Panc1 (cell line): ENCODE data around the gene ERCC2. TPM values are rescaled to one million over a fixed set of nuclear protein-coding genes. Genes with fewer than 3 reads are reported as not detected.

Experiments
- ATAC-seq: fragments of 200-7000 bp; cut with Tn5 transposase; 2 replicates; pipeline ENCODE4 v1.9.1; 2020; ENCODE audit warnings: mild to moderate bottlenecking, moderate library complexity
- BruUV-seq: library from RNA; stranded (reverse); fragments of 400-500 nt; replicated peaks from 2 replicates; lab custom pipeline; 2021; lab: Mats Ljungman, UMichigan
- CTCF ChIA-PET: fragments of 300-600 bp; sonication (Branson Sonifier 250); formaldehyde crosslinking; loops from one replicate; lab custom pipeline; 2022; ENCODE audit warnings: antibody characterized with exemption; lab: Charles Lee
- POLR2A ChIA-PET: fragments of 300-600 bp; sonication (Branson Sonifier 250); formaldehyde crosslinking; loops from one replicate; lab custom pipeline; 2022; ENCODE audit warnings: antibody characterized with exemption; lab: Charles Lee
- DNase-seq: peaks from one replicate; pipeline ENCODE4 v3.0.0-alpha.2; 2010; ENCODE audit warnings: low read depth, low spot score
- H3K27ac ChIP-seq: 2 replicates; pipeline ENCODE4 v1.5.1; 2011; ENCODE audit warnings: mild to moderate bottlenecking, low read length, inconsistent platforms
- H3K27me3 ChIP-seq: fragments of 200-500 bp; sonication (Bioruptor generic); 2 replicates; pipeline ENCODE4 v1.6.0; 2014; ENCODE audit warnings: low read length, inconsistent platforms; ENCODE audit not compliant: control insufficient read depth, insufficient read depth
- H3K36me3 ChIP-seq: fragments of 200-500 bp; sonication (Bioruptor generic); 2 replicates; pipeline ENCODE4 v1.5.1; 2014; ENCODE audit warnings: inconsistent platforms, mild to moderate bottlenecking, low read length, moderate library complexity; ENCODE audit not compliant: control insufficient read depth, insufficient read depth
- H3K4me1 ChIP-seq: 2 replicates; pipeline ENCODE4 v1.5.1; 2011; ENCODE audit warnings: inconsistent platforms, mild to moderate bottlenecking, low read length, moderate library complexity; ENCODE audit not compliant: control insufficient read depth, insufficient read depth
- H3K4me3 ChIP-seq, 2 experiments: 2 replicates each; pipeline ENCODE4 v1.5.1; 2011 to 2012; ENCODE audit warnings: low read depth in 2 of 2, low read length in 2 of 2, mild to moderate bottlenecking in 2 of 2, inconsistent platforms in 1 of 2, moderate library complexity in 1 of 2
- H3K9me3 ChIP-seq: fragments of 200-500 bp; sonication (Bioruptor generic); 2 replicates; pipeline ENCODE4 v1.5.1; 2014; ENCODE audit warnings: low read depth, mild to moderate bottlenecking, inconsistent platforms, low read length, moderate library complexity; ENCODE audit not compliant: control insufficient read depth, insufficient read depth
- POLR2AphosphoS5 ChIP-seq: IDR thresholded peaks from 2 replicates; pipeline ENCODE4 v1.6.1; 2012; ENCODE audit warnings: mild to moderate bottlenecking, low read depth, low read length, moderate library complexity
- SIN3A ChIP-seq: IDR thresholded peaks from 2 replicates; pipeline ENCODE4 v1.6.1; 2012; ENCODE audit warnings: low read depth, mild to moderate bottlenecking, low read length, moderate library complexity, borderline replicate concordance; ENCODE audit not compliant: insufficient read depth
- TCF7L2 ChIP-seq: IDR thresholded peaks from 2 replicates; pipeline ENCODE4 v1.6.1; 2011; ENCODE audit warnings: mild to moderate bottlenecking, low read depth, low read length, inconsistent platforms
- in situ Hi-C: cut with HindIII; loops from 2 replicates; pipeline ENCODE4 v1.10.0; 2016; ENCODE audit warnings: low sequenced_read_pairs, low pct_unique_long_range_greater_than_20kb
- intact Hi-C: fragments of 100-400 bp; cut with micrococcal nuclease; formaldehyde crosslinking; loops from one replicate; pipeline ENCODE4 v1.10.0; 2022; ENCODE audit not compliant: unreplicated experiment
- total RNA-seq: library from RNA; stranded (reverse); gene quantifications from one replicate; pipeline ENCODE4 v1.2.1, GENCODE V29; 2021; ENCODE audit not compliant: unreplicated experiment
- TF ChIP-seq, protein P1 (sequence below): fragments of 450-650 bp; IDR thresholded peaks from 2 replicates; pipeline ENCODE4 v1.5.1; 2017; ENCODE audit warnings: mild to moderate bottlenecking
- TF ChIP-seq, protein P2 (sequence below), 2 experiments: IDR thresholded peaks; 2 replicates each; pipeline ENCODE4 v1.6.1; 2011 to 2012; ENCODE audit warnings: low read depth in 2 of 2, control low read depth in 1 of 2, low read length in 1 of 2, mild to moderate bottlenecking in 1 of 2, moderate library complexity in 1 of 2; ENCODE audit not compliant: insufficient read depth in 1 of 2

Gene ERCC2
- total RNA-seq, 1 experiment from 2014 or later, result 32.5 TPM

GRCh38 chr19:45357445-45357783 is 13.0 kb downstream of the ERCC2 start:
- H3K4me1 ChIP-seq, result no peaks in the 10 kb centered on the region
- ATAC-seq (no peak), DNase-seq (no peak)
- no peaks in the 10 kb centered on the region for H3K27me3 ChIP-seq
- CTCF ChIA-PET, result no interaction called here
- H3K9me3 ChIP-seq, result no peaks in the 10 kb centered on the region
- TF ChIP-seq, protein P1, sequence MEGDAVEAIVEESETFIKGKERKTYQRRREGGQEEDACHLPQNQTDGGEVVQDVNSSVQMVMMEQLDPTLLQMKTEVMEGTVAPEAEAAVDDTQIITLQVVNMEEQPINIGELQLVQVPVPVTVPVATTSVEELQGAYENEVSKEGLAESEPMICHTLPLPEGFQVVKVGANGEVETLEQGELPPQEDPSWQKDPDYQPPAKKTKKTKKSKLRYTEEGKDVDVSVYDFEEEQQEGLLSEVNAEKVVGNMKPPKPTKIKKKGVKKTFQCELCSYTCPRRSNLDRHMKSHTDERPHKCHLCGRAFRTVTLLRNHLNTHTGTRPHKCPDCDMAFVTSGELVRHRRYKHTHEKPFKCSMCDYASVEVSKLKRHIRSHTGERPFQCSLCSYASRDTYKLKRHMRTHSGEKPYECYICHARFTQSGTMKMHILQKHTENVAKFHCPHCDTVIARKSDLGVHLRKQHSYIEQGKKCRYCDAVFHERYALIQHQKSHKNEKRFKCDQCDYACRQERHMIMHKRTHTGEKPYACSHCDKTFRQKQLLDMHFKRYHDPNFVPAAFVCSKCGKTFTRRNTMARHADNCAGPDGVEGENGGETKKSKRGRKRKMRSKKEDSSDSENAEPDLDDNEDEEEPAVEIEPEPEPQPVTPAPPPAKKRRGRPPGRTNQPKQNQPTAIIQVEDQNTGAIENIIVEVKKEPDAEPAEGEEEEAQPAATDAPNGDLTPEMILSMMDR, result no peak
- TF ChIP-seq, protein P2, sequence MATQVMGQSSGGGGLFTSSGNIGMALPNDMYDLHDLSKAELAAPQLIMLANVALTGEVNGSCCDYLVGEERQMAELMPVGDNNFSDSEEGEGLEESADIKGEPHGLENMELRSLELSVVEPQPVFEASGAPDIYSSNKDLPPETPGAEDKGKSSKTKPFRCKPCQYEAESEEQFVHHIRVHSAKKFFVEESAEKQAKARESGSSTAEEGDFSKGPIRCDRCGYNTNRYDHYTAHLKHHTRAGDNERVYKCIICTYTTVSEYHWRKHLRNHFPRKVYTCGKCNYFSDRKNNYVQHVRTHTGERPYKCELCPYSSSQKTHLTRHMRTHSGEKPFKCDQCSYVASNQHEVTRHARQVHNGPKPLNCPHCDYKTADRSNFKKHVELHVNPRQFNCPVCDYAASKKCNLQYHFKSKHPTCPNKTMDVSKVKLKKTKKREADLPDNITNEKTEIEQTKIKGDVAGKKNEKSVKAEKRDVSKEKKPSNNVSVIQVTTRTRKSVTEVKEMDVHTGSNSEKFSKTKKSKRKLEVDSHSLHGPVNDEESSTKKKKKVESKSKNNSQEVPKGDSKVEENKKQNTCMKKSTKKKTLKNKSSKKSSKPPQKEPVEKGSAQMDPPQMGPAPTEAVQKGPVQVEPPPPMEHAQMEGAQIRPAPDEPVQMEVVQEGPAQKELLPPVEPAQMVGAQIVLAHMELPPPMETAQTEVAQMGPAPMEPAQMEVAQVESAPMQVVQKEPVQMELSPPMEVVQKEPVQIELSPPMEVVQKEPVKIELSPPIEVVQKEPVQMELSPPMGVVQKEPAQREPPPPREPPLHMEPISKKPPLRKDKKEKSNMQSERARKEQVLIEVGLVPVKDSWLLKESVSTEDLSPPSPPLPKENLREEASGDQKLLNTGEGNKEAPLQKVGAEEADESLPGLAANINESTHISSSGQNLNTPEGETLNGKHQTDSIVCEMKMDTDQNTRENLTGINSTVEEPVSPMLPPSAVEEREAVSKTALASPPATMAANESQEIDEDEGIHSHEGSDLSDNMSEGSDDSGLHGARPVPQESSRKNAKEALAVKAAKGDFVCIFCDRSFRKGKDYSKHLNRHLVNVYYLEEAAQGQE (IDR thresholded peaks at IDR 0.05; ENCODE audit: insufficient read depth in 1 of 2, low read depth in 2 of 2, low read length in 1 of 2), result no peak
- no peak for TF ChIP-seq TCF7L2
- TF ChIP-seq SIN3A, result no peak
- TF ChIP-seq POLR2AphosphoS5, result no peak
- BruUV-seq, result no TSS peak
- no peak overlapping the region for H3K4me3 ChIP-seq
- in situ Hi-C loops (no loop called here), intact Hi-C loops (no loop called here)
- no peak overlapping the region for H3K27ac ChIP-seq
- POLR2A ChIA-PET, result interaction anchor here (0.6 kb wide), 1 partner anchor 16 kb away, joined by 5 read pairs; no protein-coding TSS in a partner anchor
- no peaks in the 10 kb centered on the region; the same call in 1 of the 2 replicates for H3K36me3 ChIP-seq

- BruUV-seq, result no TSS peak
- H3K9me3 ChIP-seq, result no peaks in the 10 kb centered on the region
- in situ Hi-C loops (no loop called here), intact Hi-C loops (no loop called here)
- ChIA-PET CTCF (no interaction called here), POLR2A (no interaction called here)
- DNase-seq (no peak), ATAC-seq (no peak)
- TF ChIP-seq, protein P2 (IDR thresholded peaks at IDR 0.05; ENCODE audit: insufficient read depth in 1 of 2, low read depth in 2 of 2, low read length in 1 of 2), result no peak
- TF ChIP-seq SIN3A (no peak), TCF7L2 (no peak), POLR2AphosphoS5 (no peak)
- TF ChIP-seq, protein P1, result no peak
- no peak overlapping the region for H3K4me3 ChIP-seq
- no peaks in the 10 kb centered on the region; the same call in 1 of the 2 replicates for H3K36me3 ChIP-seq
- no peaks in the 10 kb centered on the region for H3K27me3 ChIP-seq
- H3K4me1 ChIP-seq, result no peaks in the 10 kb centered on the region
- H3K27ac ChIP-seq, result no peak overlapping the region
These were observed 13.5 kb downstream of the ERCC2 start for GRCh38 chr19:45356760-45357444.
